Peyer's patch (tissue), 4 donors: ENCODE results near the gene TSC22D3. TPM values are rescaled to one million over a fixed set of nuclear protein-coding genes. Genes with fewer than 3 reads are reported as not detected.

Source experiments
- DNase-seq, 3 donors: peaks; one replicate each; pipeline ENCODE4 v3.0.0-alpha.2; 2017 to 2019
- H3K27ac ChIP-seq, 4 donors: fragments of 200-600 bp; sonication (generic); one replicate each; pipeline ENCODE4 v1.5.1; 2016 to 2019
- H3K27me3 ChIP-seq, 2 donors: fragments of 200-600 bp; sonication (generic); one replicate each; pipeline ENCODE4 v1.5.1; 2019
- H3K36me3 ChIP-seq, 3 donors: fragments of 200-600 bp; sonication (generic); one replicate each; pipeline ENCODE4 v1.5.1; 2016 to 2019
- H3K4me1 ChIP-seq, 4 donors: fragments of 200-600 bp; sonication (generic); one replicate each; pipeline ENCODE4 v1.5.1; 2016 to 2019
- H3K4me3 ChIP-seq, 4 donors: fragments of 200-600 bp; sonication (generic); 1 replicate in 3 of 4; 2 replicates in 1 of 4; pipeline ENCODE4 v1.5.1; 2016 to 2019; ENCODE audit warnings: mild to moderate bottlenecking in 1 of 4
- H3K9me3 ChIP-seq, 4 donors: fragments of 200-600 bp; sonication (generic); one replicate each; pipeline ENCODE4 v1.5.1; 2016 to 2019; ENCODE audit warnings: mild to moderate bottlenecking in 1 of 4
- POLR2A ChIP-seq, 2 donors: fragments of 450-650 bp; IDR thresholded peaks; one replicate each; pipeline ENCODE4 v1.5.1; 2017; ENCODE audit warnings: antibody characterized with exemption in 2 of 2, mild to moderate bottlenecking in 2 of 2, moderate library complexity in 2 of 2
- total RNA-seq, 4 donors: library from RNA; depleted of rRNA; stranded (reverse); fragments of >200 nt; gene quantifications; one replicate each; pipeline ENCODE4 v1.1.0, GENCODE V29; 2016
- TF ChIP-seq, protein P1 (sequence below), 6 experiments: fragments of 450-650 bp in 4 of 6; fragments of 200-600 bp in 2 of 6; sonication (generic) in 1 of 6; IDR thresholded peaks; one replicate each; pipeline ENCODE4 v1.5.1; 2017 to 2019; ENCODE audit warnings: antibody characterized with exemption in 6 of 6, mild to moderate bottlenecking in 3 of 6, moderate library complexity in 1 of 6

TSC22D3 gene
- total RNA-seq, 4 donors from 2014 or later = 185 to 1,146 (median 313) TPM

- DNase-seq = no peak
- H3K4me1 ChIP-seq = peaks cover 0 to 20% (median 0%) of the 10 kb centered on the region in 4 donors
- no peak for TF ChIP-seq POLR2A (IDR thresholded peaks at IDR 0.05)
- TF ChIP-seq, protein P1, sequence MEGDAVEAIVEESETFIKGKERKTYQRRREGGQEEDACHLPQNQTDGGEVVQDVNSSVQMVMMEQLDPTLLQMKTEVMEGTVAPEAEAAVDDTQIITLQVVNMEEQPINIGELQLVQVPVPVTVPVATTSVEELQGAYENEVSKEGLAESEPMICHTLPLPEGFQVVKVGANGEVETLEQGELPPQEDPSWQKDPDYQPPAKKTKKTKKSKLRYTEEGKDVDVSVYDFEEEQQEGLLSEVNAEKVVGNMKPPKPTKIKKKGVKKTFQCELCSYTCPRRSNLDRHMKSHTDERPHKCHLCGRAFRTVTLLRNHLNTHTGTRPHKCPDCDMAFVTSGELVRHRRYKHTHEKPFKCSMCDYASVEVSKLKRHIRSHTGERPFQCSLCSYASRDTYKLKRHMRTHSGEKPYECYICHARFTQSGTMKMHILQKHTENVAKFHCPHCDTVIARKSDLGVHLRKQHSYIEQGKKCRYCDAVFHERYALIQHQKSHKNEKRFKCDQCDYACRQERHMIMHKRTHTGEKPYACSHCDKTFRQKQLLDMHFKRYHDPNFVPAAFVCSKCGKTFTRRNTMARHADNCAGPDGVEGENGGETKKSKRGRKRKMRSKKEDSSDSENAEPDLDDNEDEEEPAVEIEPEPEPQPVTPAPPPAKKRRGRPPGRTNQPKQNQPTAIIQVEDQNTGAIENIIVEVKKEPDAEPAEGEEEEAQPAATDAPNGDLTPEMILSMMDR (IDR thresholded peaks at IDR 0.05) = no peak
- peak overlapping the region in 2 of 4 donors; percentile 10 to 35 for H3K27ac ChIP-seq
- no peaks in the 10 kb centered on the region for H3K36me3 ChIP-seq
- H3K9me3 ChIP-seq = no peaks in the 10 kb centered on the region
- H3K27me3 ChIP-seq = no peaks in the 10 kb centered on the region
- no peak overlapping the region for H3K4me3 ChIP-seq
Measured at GRCh38 chrX:107729558-107730297, 45.9 kb downstream of the TSC22D3 start.

DNA sequence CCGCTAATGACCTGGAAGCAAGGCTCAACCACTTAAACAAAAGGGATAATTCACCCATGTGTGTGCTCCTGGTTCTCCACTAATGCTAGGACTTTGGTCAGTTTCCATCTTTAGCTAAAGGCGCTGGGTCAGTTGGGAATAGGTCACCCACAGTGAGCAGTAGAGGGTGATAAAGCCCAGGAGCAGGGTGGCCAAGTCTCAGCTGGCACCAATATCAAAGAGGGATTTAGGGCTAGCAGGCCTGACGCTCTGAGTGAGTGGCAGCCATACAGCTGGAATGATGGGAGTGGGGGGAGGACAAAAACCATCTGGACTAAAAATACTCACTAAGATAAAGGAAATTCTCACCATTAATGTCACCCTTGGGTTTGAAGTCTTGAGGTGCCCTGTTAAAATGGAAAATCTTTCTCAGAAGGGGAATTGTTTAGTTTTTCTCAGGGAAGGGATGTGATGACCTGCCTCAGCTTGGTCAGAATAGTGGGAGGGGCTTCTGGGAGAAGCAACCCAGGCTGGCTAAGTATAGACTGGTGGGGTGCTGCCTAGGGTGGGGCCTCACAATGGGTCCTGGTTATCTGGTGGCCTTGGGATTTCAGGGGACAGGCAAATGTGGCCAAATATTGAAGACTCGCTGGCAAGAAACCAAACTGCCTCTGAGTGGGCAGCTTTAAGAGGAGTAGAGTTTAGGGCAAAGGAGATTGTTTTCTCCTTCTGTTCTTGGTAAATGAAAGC, 47.1 kb downstream of the TSC22D3 start:
- no peaks in the 10 kb centered on the region for H3K36me3 ChIP-seq
- no peak overlapping the region for H3K4me3 ChIP-seq
- peaks cover 0 to 20% (median 0%) of the 10 kb centered on the region in 4 donors for H3K4me1 ChIP-seq
- TF ChIP-seq, protein P1 (IDR thresholded peaks at IDR 0.05) = no peak
- TF ChIP-seq POLR2A (IDR thresholded peaks at IDR 0.05) = no peak
- H3K27me3 ChIP-seq = no peaks in the 10 kb centered on the region
- no peak for DNase-seq
- no peaks in the 10 kb centered on the region for H3K9me3 ChIP-seq
- no peak overlapping the region for H3K27ac ChIP-seq

GRCh38 chrX:107726816-107727534, 48.6 kb downstream of the TSC22D3 start:
- H3K4me3 ChIP-seq = no peak overlapping the region
- H3K9me3 ChIP-seq = no peaks in the 10 kb centered on the region
- DNase-seq = no peak
- TF ChIP-seq, protein P1 (IDR thresholded peaks at IDR 0.05) = no peak
- no peak for TF ChIP-seq POLR2A (IDR thresholded peaks at IDR 0.05)
- peaks cover 0 to 14% (median 0%) of the 10 kb centered on the region in 4 donors for H3K4me1 ChIP-seq
- peak overlapping the region in 1 of 4 donors; percentile 22 for H3K27ac ChIP-seq
- H3K27me3 ChIP-seq = no peaks in the 10 kb centered on the region
- H3K36me3 ChIP-seq = no peaks in the 10 kb centered on the region

- no peak for TF ChIP-seq POLR2A (IDR thresholded peaks at IDR 0.05)
- TF ChIP-seq, protein P1 (IDR thresholded peaks at IDR 0.05) = no peak
- H3K27ac ChIP-seq = peak overlapping the region in 2 of 4 donors; percentile 3 to 22
- H3K9me3 ChIP-seq = no peaks in the 10 kb centered on the region
- no peak overlapping the region for H3K4me3 ChIP-seq
- DNase-seq = no peak
- H3K4me1 ChIP-seq = peaks cover 0 to 8% (median 0%) of the 10 kb centered on the region in 4 donors
- no peaks in the 10 kb centered on the region for H3K27me3 ChIP-seq
- no peaks in the 10 kb centered on the region for H3K36me3 ChIP-seq
Measured at GRCh38 chrX:107725761-107726555, 49.6 kb downstream of the TSC22D3 start.

DNA sequence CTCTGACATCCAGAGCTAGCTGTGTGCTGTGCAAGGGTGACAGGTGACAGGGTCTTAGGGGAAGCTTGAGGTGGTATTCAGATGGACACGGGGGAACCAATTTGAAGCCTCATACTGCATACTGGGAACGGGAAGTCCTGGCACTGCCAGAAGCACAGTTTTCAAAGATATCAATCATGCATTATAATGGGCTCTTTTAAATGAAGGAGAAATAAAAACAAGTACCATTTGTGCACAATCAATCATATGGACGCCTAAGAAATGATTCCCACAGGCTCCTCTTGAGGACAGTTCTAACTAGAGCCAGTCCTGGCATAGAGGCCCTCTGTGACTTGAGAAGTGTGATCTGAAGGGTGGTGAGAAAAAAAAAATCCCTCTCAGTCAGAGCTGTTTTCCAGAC, 50.9 kb downstream of the TSC22D3 start:
- Histone ChIP-seq H3K9me3 (no peaks in the 10 kb centered on the region), H3K4me3 (no peak overlapping the region), H3K36me3 (no peaks in the 10 kb centered on the region), H3K27me3 (no peaks in the 10 kb centered on the region), H3K27ac (no peak overlapping the region), H3K4me1 (no peaks in the 10 kb centered on the region)
- no peak for TF ChIP-seq POLR2A (IDR thresholded peaks at IDR 0.05)
- TF ChIP-seq, protein P1 (IDR thresholded peaks at IDR 0.05) = no peak
- no peak for DNase-seq
